Mucosa of rectum (tissue), 2 donors: ENCODE data around the gene NUDT13.

Experiments
- H3K27ac ChIP-seq, 2 donors: one replicate each; pipeline ENCODE4 v1.7.0; 2013; ENCODE audit warnings: inconsistent platforms in 2 of 2, low read depth in 2 of 2, low read length in 2 of 2
- H3K27me3 ChIP-seq, 2 donors: one replicate each; pipeline ENCODE4 v1.7.0; 2013; ENCODE audit warnings: low read length in 2 of 2; ENCODE audit not compliant: control insufficient read depth in 2 of 2, insufficient read depth in 2 of 2
- H3K36me3 ChIP-seq, 2 donors: one replicate each; pipeline ENCODE4 v1.7.0; 2013; ENCODE audit warnings: low read length in 2 of 2; ENCODE audit not compliant: control insufficient read depth in 2 of 2, insufficient read depth in 2 of 2
- H3K4me1 ChIP-seq, 2 donors: one replicate each; pipeline ENCODE4 v1.7.0; 2013; ENCODE audit warnings: low read length in 2 of 2, mild to moderate bottlenecking in 1 of 2; ENCODE audit not compliant: control insufficient read depth in 2 of 2, insufficient read depth in 2 of 2
- H3K4me3 ChIP-seq, 2 donors: one replicate each; pipeline ENCODE4 v1.7.0; 2013; ENCODE audit warnings: low read length in 2 of 2
- H3K9ac ChIP-seq, 2 donors: one replicate each; pipeline ENCODE4 v1.7.0; 2013; ENCODE audit warnings: low read length in 2 of 2, low read depth in 1 of 2, mild to moderate bottlenecking in 1 of 2
- H3K9me3 ChIP-seq, 2 donors: one replicate each; pipeline ENCODE4 v1.7.0; 2013; ENCODE audit warnings: low read length in 2 of 2; ENCODE audit not compliant: control insufficient read depth in 2 of 2
- donor health status: healthy.
- donor health status: Normal muscosa, but diverticular disease.

The NUDT13 gene

DNA sequence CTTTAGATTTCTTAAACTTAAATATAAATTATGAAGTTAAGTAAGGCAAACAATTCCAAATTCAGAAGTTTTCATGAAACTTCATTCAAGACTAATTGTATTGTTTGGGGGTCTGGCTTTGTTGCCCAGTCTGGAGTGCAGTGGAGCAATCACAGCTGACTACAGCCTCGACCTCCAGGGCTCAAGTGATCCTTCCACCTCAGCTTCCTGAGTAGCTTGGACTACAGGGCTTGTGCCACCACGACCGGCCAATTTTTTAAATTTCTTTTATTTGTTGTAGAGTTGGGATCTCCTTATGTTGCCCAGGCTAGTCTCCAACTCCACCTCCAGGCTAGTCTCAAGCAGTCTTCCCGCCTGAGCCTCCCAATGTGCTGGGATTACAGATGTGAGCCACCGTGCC is 26.0 kb upstream of the NUDT13 start:
- no peak overlapping the region for H3K4me3 ChIP-seq
- no peak overlapping the region for H3K9ac ChIP-seq
- H3K27ac ChIP-seq = no peak overlapping the region
- no peaks in the 10 kb centered on the region for H3K36me3 ChIP-seq
- H3K4me1 ChIP-seq = no peaks in the 10 kb centered on the region
- H3K9me3 ChIP-seq = no peaks in the 10 kb centered on the region
- H3K27me3 ChIP-seq = no peaks in the 10 kb centered on the region

DNA sequence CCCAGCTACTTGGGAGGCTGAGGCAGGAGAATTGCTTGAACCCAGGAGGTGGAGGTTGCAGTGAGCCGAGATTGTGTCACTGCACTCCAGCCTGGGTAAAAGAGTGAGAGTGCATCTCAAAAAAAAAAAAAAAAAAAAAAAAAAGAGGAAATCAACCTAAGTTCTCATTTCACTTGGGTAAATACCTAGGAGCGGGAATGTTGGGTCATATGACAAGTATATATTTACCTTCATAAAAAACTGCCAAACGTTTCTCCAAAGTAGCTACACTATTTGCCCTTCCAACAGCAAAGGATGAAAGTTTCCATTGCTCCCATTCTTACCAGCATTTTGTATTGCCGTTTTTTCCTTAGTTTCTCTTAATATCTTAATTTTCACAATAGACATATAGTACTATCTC is 23.4 kb upstream of the NUDT13 start:
- Histone ChIP-seq H3K4me1 (no peaks in the 10 kb centered on the region), H3K36me3 (no peaks in the 10 kb centered on the region), H3K9ac (no peak overlapping the region), H3K4me3 (no peak overlapping the region), H3K27ac (no peak overlapping the region), H3K9me3 (no peaks in the 10 kb centered on the region), H3K27me3 (no peaks in the 10 kb centered on the region)

DNA sequence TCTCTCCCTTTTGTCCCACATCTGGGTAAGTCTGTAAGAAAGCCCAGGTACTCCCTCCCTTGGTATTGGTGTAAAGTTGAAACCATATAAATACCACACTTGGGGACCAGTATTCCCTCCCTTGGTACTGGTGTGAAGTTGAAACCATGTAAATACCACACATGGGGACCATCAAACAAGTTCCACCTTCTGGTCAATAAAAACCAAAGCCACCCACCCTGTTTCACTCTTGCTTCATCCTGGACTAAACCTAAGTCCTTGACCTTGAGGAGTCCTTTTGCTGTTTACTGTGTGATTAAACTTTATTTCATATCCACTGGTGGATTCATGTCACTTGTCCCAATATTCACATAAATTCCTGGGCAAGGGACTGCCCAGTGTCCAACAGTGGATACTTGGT is 22.0 kb upstream of the NUDT13 start:
- no peak overlapping the region for H3K27ac ChIP-seq
- H3K9me3 ChIP-seq = no peaks in the 10 kb centered on the region
- no peaks in the 10 kb centered on the region for H3K4me1 ChIP-seq
- no peak overlapping the region for H3K9ac ChIP-seq
- no peaks in the 10 kb centered on the region for H3K27me3 ChIP-seq
- H3K36me3 ChIP-seq = no peaks in the 10 kb centered on the region
- H3K4me3 ChIP-seq = no peak overlapping the region

DNA sequence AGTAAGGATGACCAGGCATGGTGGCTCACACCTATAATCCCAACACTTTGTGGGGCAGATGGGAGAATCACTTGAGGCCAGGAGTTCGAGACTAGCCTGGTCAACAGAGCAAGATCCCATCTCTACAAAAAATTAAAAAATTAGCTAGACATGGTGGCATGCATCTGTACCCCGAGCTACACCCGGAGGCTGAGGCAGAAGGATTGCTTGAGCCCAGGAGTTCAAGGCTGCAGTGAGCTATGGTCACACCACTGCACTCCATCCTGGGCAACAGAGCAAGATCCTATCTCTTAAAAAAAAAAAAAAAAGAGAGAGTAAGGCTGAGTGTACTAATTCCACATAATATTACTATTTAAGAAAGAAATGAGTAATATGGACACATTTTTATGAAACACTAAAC is 17.4 kb upstream of the NUDT13 start:
- no peak overlapping the region for H3K27ac ChIP-seq
- no peaks in the 10 kb centered on the region for H3K27me3 ChIP-seq
- no peaks in the 10 kb centered on the region for H3K36me3 ChIP-seq
- no peak overlapping the region for H3K4me3 ChIP-seq
- H3K9ac ChIP-seq = no peak overlapping the region
- H3K9me3 ChIP-seq = no peaks in the 10 kb centered on the region
- H3K4me1 ChIP-seq = peaks cover 8 to 11% of the 10 kb centered on the region in 2 donors

DNA sequence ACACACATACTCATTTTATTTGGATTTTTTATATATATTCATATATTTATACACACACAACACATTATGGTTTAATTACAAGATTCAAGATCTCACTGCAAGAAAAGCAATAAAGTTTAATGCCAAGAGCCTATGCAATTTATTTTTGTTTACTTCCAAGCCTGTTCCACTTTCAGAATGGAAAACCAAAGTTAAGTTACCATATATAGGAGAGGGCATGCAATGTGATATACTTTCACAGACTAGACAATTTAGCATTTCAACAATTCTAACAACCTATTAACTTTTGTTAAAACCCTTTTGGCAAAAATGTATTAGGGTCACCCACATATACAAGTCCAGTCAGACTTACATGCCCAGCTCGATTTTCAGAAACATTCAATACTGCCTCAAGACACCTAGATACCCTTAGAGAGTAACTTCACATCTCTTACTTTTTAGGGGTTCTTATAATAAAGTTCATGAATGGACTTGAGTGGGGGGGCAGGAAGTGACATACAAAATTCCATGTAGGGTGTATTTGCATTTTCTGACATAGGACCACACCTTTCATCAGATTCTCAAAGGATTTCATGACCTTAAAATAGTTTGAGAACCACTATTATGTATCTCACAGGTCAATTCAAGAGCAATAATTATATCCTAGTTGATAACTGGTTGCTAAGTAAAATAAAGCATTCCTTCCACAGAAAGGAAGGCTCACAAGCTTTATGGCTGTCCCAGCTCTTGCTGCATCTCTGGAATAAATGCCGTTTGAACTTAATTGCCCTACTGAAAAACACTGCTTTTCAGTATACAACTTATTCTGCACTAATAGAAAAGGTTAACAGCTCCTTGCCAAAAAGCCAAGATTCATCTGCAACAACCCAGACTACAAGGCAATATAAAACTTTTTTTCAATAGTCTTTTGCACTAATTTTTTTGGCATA is 16.1 kb upstream of the NUDT13 start:
- Histone ChIP-seq H3K27ac (no peak overlapping the region), H3K27me3 (no peaks in the 10 kb centered on the region), H3K4me1 (peaks cover 8 to 11% of the 10 kb centered on the region in 2 donors), H3K9me3 (no peaks in the 10 kb centered on the region), H3K4me3 (peak overlapping the region in 1 of 2 donors; percentile 95), H3K36me3 (no peaks in the 10 kb centered on the region), H3K9ac (no peak overlapping the region)

DNA sequence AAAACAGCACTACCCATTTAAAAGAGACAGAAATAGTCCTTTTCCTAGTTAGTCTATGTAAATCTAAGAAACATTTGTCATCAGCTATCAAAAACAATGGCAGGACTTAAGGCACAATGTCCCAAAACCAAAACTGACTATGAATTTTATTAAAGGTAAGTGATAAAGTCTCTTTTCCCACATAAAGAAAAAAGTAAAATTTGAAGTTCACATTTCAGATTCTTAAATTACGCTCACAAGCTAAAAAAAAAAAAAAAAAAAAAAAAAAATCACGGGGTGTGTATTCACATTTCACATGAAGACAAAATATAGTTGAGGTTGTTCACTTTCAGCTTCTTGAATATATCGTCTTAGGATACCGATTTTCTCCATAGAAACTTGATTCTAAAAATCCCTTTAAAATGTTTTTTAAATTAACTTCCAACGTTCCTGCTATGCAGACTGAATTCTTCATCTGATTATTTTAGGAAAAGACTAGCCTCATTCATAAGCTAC is 15.2 kb upstream of the NUDT13 start:
- Histone ChIP-seq H3K9ac (peak overlapping the region; percentile 95), H3K36me3 (peaks cover 0 to 2% of the 10 kb centered on the region in 2 donors), H3K4me3 (peak overlapping the region; percentile 82 to 95), H3K4me1 (peaks cover 8 to 11% of the 10 kb centered on the region in 2 donors), H3K27me3 (no peaks in the 10 kb centered on the region), H3K27ac (peak overlapping the region in 1 of 2 donors; percentile 90), H3K9me3 (no peaks in the 10 kb centered on the region)

DNA sequence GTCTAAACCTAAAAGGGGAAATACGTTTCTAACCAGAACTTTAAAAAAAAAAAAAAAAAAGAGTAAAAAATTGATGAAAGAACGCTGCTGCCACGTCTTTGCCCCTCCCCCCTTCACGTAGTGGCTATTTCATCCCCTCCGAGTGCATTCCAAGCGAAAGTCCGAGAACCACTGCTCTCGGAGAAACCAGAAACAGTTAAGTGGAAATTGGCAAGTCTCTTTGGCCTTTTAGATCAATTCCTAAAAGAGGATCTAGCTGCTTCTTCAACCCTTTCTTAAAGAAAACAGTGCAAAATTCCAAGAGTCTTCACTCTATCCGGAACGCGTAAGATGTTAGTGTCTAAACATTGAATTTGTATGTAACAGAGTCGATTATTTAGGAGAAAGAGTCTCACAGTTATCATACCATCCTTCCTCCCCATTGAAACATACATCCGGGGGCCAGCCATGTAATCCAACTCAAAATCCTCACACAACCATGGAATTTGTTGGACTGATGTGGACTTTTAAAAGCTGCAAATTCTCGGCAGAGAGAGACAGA is 14.7 kb upstream of the NUDT13 start:
- no peaks in the 10 kb centered on the region for H3K27me3 ChIP-seq
- peak overlapping the region; percentile 82 to 95 for H3K4me3 ChIP-seq
- peaks cover 0 to 2% of the 10 kb centered on the region in 2 donors for H3K36me3 ChIP-seq
- H3K4me1 ChIP-seq = peaks cover 8 to 11% of the 10 kb centered on the region in 2 donors
- no peaks in the 10 kb centered on the region for H3K9me3 ChIP-seq
- peak overlapping the region; percentile 95 for H3K9ac ChIP-seq
- H3K27ac ChIP-seq = peak overlapping the region; percentile 90 to 94

DNA sequence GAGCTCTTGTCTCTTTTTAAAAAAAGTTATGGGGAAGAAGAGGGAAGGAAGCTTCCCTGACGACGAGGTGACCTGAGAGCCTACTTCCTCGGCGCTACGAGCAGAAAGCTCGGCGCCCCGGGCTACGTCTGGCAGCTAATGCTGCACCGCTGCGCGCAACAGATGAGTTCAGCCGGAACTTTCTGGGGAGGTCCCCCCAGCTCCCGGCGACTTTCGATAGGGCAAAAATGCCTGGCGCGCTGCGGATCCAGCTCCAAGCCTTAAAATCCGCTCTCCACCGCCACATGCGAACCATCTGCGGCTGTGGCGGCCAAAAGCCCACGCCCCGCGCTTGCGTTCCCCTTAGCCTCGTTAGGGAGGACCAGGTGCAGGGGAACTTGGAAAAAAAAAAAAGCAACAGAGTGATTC is 14.2 kb upstream of the NUDT13 start:
- H3K4me3 ChIP-seq = peak overlapping the region; percentile 82 to 95
- H3K36me3 ChIP-seq = peaks cover 0 to 2% of the 10 kb centered on the region in 2 donors
- peak overlapping the region; percentile 90 to 94 for H3K27ac ChIP-seq
- peaks cover 8 to 11% of the 10 kb centered on the region in 2 donors for H3K4me1 ChIP-seq
- H3K27me3 ChIP-seq = no peaks in the 10 kb centered on the region
- no peaks in the 10 kb centered on the region for H3K9me3 ChIP-seq
- peak overlapping the region; percentile 95 for H3K9ac ChIP-seq

- no peaks in the 10 kb centered on the region for H3K9me3 ChIP-seq
- H3K36me3 ChIP-seq = peaks cover 0 to 2% of the 10 kb centered on the region in 2 donors
- H3K27me3 ChIP-seq = no peaks in the 10 kb centered on the region
- peaks cover 8 to 11% of the 10 kb centered on the region in 2 donors for H3K4me1 ChIP-seq
- H3K27ac ChIP-seq = peak within 1 kb of the TSS; percentile 90 to 94
- H3K9ac ChIP-seq = peak within 1 kb of the TSS; percentile 95
- H3K4me3 ChIP-seq = peak within 1 kb of the TSS; percentile 82 to 95
Observed at GRCh38 chr10:73096449-73097304, 13.6 kb upstream of the NUDT13 start, which contains the start of gene P4HA1. P4HA1 (minus strand) TSS chr10:73096866; CDS start chr10:73074883, 21,983 bp downstream.
